GM23338 (cell line): ENCODE data around the gene DMRT3.

ENCODE experiments used
- ETS1 ChIP-seq: IDR thresholded peaks from 2 replicates; pipeline ENCODE4 v1.6.1; 2016; ENCODE audit warnings: antibody characterized with exemption
- EZH2 ChIP-seq: fragments of 200-600 bp; sonication (generic); IDR thresholded peaks from one replicate; pipeline ENCODE4 v1.8.0; 2017; ENCODE audit warnings: antibody characterized with exemption, mild to moderate bottlenecking, low read depth; ENCODE audit not compliant: unreplicated experiment
- EZH2phosphoT487 ChIP-seq: fragments of 200-600 bp; sonication (generic); IDR thresholded peaks from one replicate; pipeline ENCODE4 v1.8.1; 2018; ENCODE audit warnings: antibody characterized with exemption; ENCODE audit not compliant: unreplicated experiment
- POLR2AphosphoS5 ChIP-seq: IDR thresholded peaks from 2 replicates; pipeline ENCODE4 v1.6.1; 2016; ENCODE audit warnings: antibody characterized with exemption, low read depth
- TF ChIP-seq, protein P1 (sequence below), 2 experiments: fragments of 200-600 bp in 1 of 2; sonication (generic) in 1 of 2; conservative IDR thresholded peaks; 2 replicates each; pipeline versions ENCODE4 v1.5.1 to v1.6.1; 2016 to 2017; ENCODE audit warnings: antibody characterized with exemption in 2 of 2, low read depth in 2 of 2, mild to moderate bottlenecking in 2 of 2, moderate library complexity in 1 of 2
- TF ChIP-seq, protein P2 (sequence below): IDR thresholded peaks from one replicate; pipeline ENCODE4 v1.6.1; 2018; ENCODE audit warnings: antibody characterized with exemption; ENCODE audit not compliant: unreplicated experiment

DNA sequence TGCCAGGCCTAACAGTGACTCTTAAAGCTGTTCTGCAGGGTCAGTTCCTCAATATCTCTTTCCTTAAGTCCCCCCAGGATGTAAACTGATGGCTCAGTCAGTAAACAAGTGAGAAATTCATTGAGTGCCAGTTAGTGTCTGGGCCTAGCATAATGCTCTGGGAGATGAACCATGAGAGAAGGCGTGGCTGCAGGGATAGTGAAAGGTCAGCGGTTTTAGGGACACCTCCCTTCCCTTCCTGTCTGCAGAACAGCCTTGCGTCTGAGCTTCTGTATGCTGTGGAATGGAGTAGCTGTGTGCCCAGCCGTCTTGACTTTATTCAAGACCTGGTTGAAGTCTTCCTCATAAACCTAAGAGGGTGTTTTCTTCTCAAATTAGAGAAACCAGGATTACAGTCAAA lies 46.7 kb upstream of the DMRT3 start:
- TF ChIP-seq, protein P1, sequence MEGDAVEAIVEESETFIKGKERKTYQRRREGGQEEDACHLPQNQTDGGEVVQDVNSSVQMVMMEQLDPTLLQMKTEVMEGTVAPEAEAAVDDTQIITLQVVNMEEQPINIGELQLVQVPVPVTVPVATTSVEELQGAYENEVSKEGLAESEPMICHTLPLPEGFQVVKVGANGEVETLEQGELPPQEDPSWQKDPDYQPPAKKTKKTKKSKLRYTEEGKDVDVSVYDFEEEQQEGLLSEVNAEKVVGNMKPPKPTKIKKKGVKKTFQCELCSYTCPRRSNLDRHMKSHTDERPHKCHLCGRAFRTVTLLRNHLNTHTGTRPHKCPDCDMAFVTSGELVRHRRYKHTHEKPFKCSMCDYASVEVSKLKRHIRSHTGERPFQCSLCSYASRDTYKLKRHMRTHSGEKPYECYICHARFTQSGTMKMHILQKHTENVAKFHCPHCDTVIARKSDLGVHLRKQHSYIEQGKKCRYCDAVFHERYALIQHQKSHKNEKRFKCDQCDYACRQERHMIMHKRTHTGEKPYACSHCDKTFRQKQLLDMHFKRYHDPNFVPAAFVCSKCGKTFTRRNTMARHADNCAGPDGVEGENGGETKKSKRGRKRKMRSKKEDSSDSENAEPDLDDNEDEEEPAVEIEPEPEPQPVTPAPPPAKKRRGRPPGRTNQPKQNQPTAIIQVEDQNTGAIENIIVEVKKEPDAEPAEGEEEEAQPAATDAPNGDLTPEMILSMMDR (conservative IDR thresholded peaks at IDR 0.05; ENCODE audit: low read depth in 2 of 2) = no peak
- no peak for TF ChIP-seq ETS1
- TF ChIP-seq POLR2AphosphoS5 = no peak
- TF ChIP-seq EZH2phosphoT487 = no peak
- TF ChIP-seq, protein P2, sequence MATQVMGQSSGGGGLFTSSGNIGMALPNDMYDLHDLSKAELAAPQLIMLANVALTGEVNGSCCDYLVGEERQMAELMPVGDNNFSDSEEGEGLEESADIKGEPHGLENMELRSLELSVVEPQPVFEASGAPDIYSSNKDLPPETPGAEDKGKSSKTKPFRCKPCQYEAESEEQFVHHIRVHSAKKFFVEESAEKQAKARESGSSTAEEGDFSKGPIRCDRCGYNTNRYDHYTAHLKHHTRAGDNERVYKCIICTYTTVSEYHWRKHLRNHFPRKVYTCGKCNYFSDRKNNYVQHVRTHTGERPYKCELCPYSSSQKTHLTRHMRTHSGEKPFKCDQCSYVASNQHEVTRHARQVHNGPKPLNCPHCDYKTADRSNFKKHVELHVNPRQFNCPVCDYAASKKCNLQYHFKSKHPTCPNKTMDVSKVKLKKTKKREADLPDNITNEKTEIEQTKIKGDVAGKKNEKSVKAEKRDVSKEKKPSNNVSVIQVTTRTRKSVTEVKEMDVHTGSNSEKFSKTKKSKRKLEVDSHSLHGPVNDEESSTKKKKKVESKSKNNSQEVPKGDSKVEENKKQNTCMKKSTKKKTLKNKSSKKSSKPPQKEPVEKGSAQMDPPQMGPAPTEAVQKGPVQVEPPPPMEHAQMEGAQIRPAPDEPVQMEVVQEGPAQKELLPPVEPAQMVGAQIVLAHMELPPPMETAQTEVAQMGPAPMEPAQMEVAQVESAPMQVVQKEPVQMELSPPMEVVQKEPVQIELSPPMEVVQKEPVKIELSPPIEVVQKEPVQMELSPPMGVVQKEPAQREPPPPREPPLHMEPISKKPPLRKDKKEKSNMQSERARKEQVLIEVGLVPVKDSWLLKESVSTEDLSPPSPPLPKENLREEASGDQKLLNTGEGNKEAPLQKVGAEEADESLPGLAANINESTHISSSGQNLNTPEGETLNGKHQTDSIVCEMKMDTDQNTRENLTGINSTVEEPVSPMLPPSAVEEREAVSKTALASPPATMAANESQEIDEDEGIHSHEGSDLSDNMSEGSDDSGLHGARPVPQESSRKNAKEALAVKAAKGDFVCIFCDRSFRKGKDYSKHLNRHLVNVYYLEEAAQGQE = no peak
- TF ChIP-seq EZH2 = no peak
